ENCODE data around the gene ZBTB6. TPM values are rescaled to one million over a fixed set of nuclear protein-coding genes. Genes with fewer than 3 reads are reported as not detected.

Gene ZBTB6
- total and polyA plus RNA-seq, 2 of the 8 experiments (the other 6 are each of a cell fraction or from before 2014, with no cell fraction given): 2.0 to 10.0 TPM

- TF ChIP-seq E2F6 (IDR thresholded peaks at IDR 0.05) (no peak), GTF2F1 (IDR thresholded peaks at IDR 0.05; ENCODE audit: borderline replicate concordance, low read depth, low read length) (no peak), CBX5 (IDR thresholded peaks at IDR 0.05; ENCODE audit: low read depth, low read length) (no peak), CBX8 (IDR thresholded peaks at IDR 0.05; ENCODE audit: borderline replicate concordance, low read depth, low read length) (no peak), EP300 (IDR thresholded peaks at IDR 0.05; ENCODE audit: borderline replicate concordance in 1 of 2, low read depth in 2 of 2, low read length in 2 of 2) (no peak), EZH2 (IDR thresholded peaks at IDR 0.05; ENCODE audit: low read depth, low read length, severe bottlenecking) (no peak), BCL11A (IDR thresholded peaks at IDR 0.05; ENCODE audit: low read depth in 2 of 2, low read length in 2 of 2) (no peak), RNF2 (IDR thresholded peaks at IDR 0.05; ENCODE audit: borderline replicate concordance, low read depth, low read length, missing control alignments, poor library complexity, severe bottlenecking) (no peak)
Measured at GRCh38 chr9:122951056-122951455, 37.9 kb upstream of the ZBTB6 start (continued).

All from H1 (cell line).